ENCODE results near the gene SLPI.

SLPI gene

GRCh38 chr20:45218124-45218523, 36.2 kb downstream of the SLPI start:
- DNase-seq (ENCODE audit: low spot score), result peak; percentile 15

DNA sequence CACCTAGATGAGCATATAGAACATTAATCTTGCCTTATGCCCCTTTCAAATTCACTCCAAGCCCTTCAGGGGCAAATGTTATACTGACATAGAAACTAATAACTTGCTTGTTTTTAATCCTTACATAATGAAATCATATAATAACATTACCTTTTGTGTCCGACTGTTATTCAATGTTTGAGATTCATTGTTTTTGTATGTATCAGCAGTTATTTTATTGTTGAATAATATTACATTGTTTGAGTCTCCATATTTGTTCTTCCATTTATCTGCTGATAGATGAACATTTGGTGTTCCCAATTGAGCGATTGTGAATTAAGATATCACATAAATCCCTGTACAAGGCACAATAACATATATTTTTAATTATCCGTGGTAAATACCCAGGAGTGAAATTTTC, 41.5 kb downstream of the SLPI start:
- DNase-seq (ENCODE audit: low spot score), result no peak

GRCh38 chr20:45211569-45212474, 42.5 kb downstream of the SLPI start:
- DNase-seq (ENCODE audit: low spot score), result peak; percentile 20

DNA sequence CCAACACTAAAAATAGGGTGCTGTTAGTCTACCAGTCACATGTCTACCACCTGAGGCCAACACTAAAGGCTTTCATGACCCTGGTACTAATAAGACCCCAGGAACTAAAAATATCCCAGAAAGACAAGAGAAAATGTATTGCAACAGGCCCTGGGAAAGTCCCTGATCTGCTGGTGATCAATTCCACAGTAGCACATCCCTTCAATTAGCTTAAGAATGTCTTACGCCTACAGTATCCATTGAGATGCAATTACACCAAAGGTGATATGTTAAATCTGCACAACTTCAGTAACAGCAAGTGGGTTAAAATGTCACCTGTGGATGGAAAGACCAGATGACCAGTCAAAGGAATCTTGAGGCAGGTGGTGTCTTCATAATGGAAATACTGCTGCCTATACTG, 44.4 kb downstream of the SLPI start:
- no peak for DNase-seq (ENCODE audit: low spot score)

DNA sequence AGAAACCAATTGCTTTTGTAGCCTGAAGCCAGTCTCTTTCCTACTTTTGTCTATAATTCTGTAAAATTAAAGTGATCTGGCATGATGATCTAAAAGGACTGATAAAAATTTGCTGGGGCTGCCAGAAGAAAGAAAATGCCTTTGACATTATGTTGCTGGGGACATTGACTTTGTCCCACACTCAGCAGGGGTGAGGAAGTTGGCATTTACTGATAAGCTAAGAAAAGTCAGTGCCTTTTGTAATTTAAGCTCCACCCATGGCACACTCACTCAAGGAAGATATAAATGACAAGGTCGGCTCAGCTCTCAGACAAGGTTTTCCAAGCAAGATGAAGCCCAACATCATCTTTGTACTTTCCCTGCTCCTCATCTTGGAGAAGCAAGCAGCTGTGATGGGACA, 47.6 kb downstream of the SLPI start, which contains the start of gene SEMG1:
SEMG1 (plus strand) TSS at position 309 of the 400 bp plus-strand sequence; CDS start at position 330, 21 bp downstream.
- DNase-seq (ENCODE audit: low spot score), result no peak
